Retinal pigment epithelial cell (primary cell): ENCODE data around the gene TERF2IP.

Experiments used
- DNase-seq: peaks from one replicate; pipeline ENCODE4 v3.0.0-alpha.2; 2010; ENCODE audit warnings: low read depth
- H3K4me3 ChIP-seq: 2 replicates; pipeline ENCODE4 v1.5.1; 2011; ENCODE audit warnings: mild to moderate bottlenecking, low read length, control low read depth, moderate library complexity
- CTCF ChIP-seq: conservative IDR thresholded peaks from 2 replicates; pipeline ENCODE4 v1.5.1; 2011; ENCODE audit warnings: low read depth, low read length, control low read depth, inconsistent platforms

Gene TERF2IP

DNA sequence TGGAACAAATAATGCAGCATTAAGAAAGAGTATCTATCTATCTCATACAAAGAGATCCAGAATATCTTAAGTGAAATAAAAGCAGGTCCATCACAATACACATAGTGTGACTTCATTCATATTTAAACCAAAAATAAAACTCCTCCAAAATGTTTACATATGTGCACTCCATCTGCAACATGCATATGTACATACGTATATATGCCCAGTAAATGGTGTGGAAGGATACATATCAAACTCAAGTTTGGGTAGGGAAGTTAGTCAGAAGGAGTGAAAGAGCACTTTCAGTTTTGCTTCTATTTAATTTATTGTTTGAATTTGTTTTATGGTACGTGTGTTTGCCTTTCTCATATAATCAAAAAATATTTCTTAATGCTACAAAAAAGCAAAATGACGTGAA, 12.5 kb upstream of the TERF2IP start:
- TF ChIP-seq CTCF = no peak
- H3K4me3 ChIP-seq = no peak overlapping the region
- DNase-seq = no peak

GRCh38 chr16:75640598-75640997, 7.0 kb upstream of the TERF2IP start:
- no peak for TF ChIP-seq CTCF
- H3K4me3 ChIP-seq = no peak overlapping the region
- no peak for DNase-seq

DNA sequence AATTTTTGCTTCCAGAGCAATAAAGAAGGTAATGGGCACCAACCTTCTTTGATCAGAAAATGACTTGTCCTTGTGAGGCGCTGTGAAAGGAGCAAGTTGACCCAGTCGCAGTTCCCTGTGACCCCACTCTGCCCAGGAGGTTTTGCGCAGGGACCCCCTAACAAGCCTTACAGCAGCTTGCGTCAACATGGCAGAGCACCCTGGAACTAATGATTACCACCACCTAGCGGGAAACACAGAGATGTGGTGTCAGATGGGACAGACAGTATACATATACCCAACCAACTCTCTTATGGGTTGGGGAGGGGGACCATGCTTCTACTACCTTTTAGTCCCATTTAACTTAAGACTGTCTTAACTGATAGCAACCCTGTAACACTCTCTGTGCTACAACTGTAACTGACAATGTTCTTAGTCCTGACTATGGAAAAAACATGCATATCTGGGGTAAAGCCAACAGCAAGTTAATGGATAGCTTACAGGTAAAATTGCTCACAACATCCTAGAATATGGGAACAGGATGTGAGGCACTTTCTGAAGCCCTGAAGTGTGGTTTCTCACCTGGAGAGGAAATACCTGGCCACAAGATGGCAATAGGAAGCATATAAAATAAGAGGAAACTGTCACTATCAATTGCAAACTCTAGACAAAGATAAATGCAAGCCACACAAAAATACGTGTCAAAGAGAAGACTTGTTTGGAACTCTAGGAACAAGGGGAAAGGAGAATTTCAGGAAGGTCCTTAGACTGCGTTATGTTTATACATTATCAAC, 3.1 kb upstream of the TERF2IP start:
- no peak for TF ChIP-seq CTCF
- no peak overlapping the region for H3K4me3 ChIP-seq
- no peak for DNase-seq

GRCh38 chr16:75647112-75647491, 471 bp upstream of the TERF2IP start:
- no peak for DNase-seq
- H3K4me3 ChIP-seq = peak overlapping the region; percentile 79
- no peak for TF ChIP-seq CTCF

GRCh38 chr16:75648265-75649076, 898 bp downstream of the TERF2IP start:
- H3K4me3 ChIP-seq = peak overlapping the region; percentile 79
- TF ChIP-seq CTCF = no peak
- DNase-seq = no peak

DNA sequence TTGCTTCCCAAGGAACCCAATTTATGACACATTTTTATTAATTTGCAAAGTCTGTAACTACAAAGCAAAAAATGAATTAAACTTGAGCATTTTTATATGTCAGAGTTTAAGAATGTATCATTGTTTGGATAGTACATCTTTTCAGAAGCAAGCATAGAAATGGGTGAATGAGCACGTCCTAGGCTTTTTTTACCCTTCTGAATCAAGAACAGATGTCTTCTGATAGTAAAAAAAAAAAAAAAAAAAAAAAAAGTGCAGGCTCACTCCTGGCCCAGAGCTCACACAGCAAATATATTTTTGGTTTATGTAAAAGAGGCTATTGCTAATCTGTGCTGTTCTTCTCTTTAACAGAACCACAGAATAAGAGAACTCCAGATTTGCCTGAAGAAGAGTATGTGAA, 6.3 kb downstream of the TERF2IP start:
- no peak overlapping the region for H3K4me3 ChIP-seq
- DNase-seq = no peak
- no peak for TF ChIP-seq CTCF

- H3K4me3 ChIP-seq = no peak overlapping the region
- DNase-seq = no peak
- no peak for TF ChIP-seq CTCF
These were observed 10.6 kb downstream of the TERF2IP start for GRCh38 chr16:75658175-75658574.
